Lower leg skin (tissue), 4 donors: Measurements from ENCODE around the gene RIC1. TPM values are rescaled to one million over a fixed set of nuclear protein-coding genes. Genes with fewer than 3 reads are reported as not detected.

Source experiments
- DNase-seq, 2 donors: peaks; one replicate each; pipeline ENCODE4 v3.0.0-alpha.2; 2019; ENCODE audit warnings: low spot score in 2 of 2
- H3K4me3 ChIP-seq: fragments of 200-600 bp; sonication (generic); 2 replicates; pipeline ENCODE4 v1.5.1; 2017; ENCODE audit warnings: mild to moderate bottlenecking, low read depth; ENCODE audit not compliant: poor library complexity, severe bottlenecking
- POLR2A ChIP-seq, 2 donors: fragments of 450-650 bp; IDR thresholded peaks; one replicate each; pipeline ENCODE4 v1.6.1; 2016 to 2017; ENCODE audit warnings: antibody characterized with exemption in 2 of 2, mild to moderate bottlenecking in 1 of 2, moderate library complexity in 1 of 2
- WGBS, 2 donors: methylation state at CpG; one replicate each; pipeline ENCODE4 v1.1.5; 2018; 5-methylcytosine and 5-hydroxymethylcytosine counted together
- intact Hi-C: fragments of 100-400 bp; cut with DNase I; formaldehyde crosslinking; loops from one replicate; pipeline ENCODE4 v1.15.0; 2023; ENCODE audit warnings: low total_unique reads
- total RNA-seq, 4 donors: library from RNA; depleted of rRNA; stranded (reverse); fragments of >200 nt; gene quantifications; one replicate each; pipeline ENCODE4 v1.1.0, GENCODE V29; 2016
- TF ChIP-seq, protein P1 (sequence below), 3 donors: fragments of 450-650 bp; IDR thresholded peaks; one replicate each; pipeline ENCODE4 v1.5.1; 2016; ENCODE audit warnings: antibody characterized with exemption in 3 of 3, mild to moderate bottlenecking in 3 of 3, moderate library complexity in 2 of 3

Gene RIC1
- total RNA-seq, 4 donors from 2014 or later = 31.3 to 62.3 (median 37.6) TPM

DNA sequence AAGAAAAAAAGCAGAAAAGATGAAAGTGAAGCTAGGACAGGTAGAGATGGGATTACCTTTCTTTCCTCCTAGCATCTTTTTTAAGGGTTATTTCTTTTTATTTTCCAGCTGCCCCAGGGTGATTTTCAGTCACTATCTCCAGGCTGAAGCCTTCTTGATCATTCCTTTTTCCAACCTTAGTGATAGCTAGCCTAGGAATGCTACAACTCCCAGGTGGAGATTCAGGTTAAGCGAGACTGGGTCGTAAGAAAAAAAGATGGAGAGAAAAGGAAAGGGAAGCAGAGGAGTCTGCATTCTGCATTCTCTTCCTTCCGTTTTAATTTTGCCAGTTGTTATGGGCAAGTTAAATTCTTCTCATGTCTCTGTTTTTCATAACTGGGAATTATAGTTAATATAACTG, 36.7 kb upstream of the RIC1 start:
- no peak for TF ChIP-seq POLR2A (IDR thresholded peaks at IDR 0.05)
- TF ChIP-seq, protein P1, sequence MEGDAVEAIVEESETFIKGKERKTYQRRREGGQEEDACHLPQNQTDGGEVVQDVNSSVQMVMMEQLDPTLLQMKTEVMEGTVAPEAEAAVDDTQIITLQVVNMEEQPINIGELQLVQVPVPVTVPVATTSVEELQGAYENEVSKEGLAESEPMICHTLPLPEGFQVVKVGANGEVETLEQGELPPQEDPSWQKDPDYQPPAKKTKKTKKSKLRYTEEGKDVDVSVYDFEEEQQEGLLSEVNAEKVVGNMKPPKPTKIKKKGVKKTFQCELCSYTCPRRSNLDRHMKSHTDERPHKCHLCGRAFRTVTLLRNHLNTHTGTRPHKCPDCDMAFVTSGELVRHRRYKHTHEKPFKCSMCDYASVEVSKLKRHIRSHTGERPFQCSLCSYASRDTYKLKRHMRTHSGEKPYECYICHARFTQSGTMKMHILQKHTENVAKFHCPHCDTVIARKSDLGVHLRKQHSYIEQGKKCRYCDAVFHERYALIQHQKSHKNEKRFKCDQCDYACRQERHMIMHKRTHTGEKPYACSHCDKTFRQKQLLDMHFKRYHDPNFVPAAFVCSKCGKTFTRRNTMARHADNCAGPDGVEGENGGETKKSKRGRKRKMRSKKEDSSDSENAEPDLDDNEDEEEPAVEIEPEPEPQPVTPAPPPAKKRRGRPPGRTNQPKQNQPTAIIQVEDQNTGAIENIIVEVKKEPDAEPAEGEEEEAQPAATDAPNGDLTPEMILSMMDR (IDR thresholded peaks at IDR 0.05) = no peak
- WGBS, 2 donors = 65 to 69% methylated on average over 3 of the region's 3 CpGs
- DNase-seq = no peak
- intact Hi-C loops = loop anchor here (10.0 kb wide), 1 partner anchor 147 kb away; no protein-coding TSS in a partner anchor
- no peak overlapping the region for H3K4me3 ChIP-seq

DNA sequence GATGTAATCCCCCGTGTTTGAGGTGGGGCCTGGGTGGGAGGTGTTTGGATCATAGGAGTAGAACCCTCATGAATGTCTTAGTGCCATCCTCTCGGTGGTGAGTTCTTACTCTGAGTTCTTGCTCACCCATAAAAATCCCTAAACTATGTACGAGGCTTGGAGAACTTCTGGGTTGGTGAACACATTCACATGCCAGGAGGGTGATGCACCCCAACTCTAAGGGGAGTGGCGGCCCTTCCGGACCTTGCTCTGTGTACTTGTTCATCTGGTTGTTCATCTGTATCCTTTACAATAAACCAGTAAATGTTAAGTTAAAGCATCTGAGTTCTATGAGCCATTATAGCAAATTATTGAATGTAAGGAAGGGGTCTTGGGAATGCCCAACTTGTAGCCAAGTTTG, 36.0 kb upstream of the RIC1 start:
- intact Hi-C loops = loop anchor here (10.0 kb wide), 1 partner anchor 148 kb away; no protein-coding TSS in a partner anchor
- H3K4me3 ChIP-seq = no peak overlapping the region
- TF ChIP-seq POLR2A (IDR thresholded peaks at IDR 0.05) = no peak
- TF ChIP-seq, protein P1 (IDR thresholded peaks at IDR 0.05) = no peak
- no peak for DNase-seq
- WGBS, 2 donors = 82 to 88% methylated on average over 5 of the region's 5 CpGs

DNA sequence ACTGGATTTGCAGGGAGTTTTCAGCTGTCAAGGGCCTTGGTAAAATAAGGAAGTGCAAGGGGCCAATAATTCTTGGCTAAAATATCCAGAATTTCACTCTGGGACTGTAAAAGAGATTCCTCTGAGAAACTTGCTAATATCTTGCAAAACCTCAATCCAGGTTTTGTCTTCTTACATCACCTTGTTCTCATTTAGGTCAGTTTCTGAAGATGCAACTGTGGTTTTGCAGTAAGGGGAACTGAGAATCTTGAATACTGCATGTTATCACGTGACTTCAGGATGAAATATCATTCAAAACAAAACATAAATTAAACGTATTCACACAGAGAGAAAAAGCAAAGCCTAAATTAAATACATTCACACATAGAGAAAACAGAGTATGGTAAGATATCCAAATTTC, 35.0 kb upstream of the RIC1 start:
- WGBS, 2 donors = 69 to 77% methylated on average over 2 of the region's 2 CpGs
- intact Hi-C loops = loop anchor here (10.0 kb wide), 1 partner anchor 149 kb away; no protein-coding TSS in a partner anchor
- no peak for TF ChIP-seq POLR2A (IDR thresholded peaks at IDR 0.05)
- TF ChIP-seq, protein P1 (IDR thresholded peaks at IDR 0.05) = no peak
- H3K4me3 ChIP-seq = no peak overlapping the region
- DNase-seq = no peak

DNA sequence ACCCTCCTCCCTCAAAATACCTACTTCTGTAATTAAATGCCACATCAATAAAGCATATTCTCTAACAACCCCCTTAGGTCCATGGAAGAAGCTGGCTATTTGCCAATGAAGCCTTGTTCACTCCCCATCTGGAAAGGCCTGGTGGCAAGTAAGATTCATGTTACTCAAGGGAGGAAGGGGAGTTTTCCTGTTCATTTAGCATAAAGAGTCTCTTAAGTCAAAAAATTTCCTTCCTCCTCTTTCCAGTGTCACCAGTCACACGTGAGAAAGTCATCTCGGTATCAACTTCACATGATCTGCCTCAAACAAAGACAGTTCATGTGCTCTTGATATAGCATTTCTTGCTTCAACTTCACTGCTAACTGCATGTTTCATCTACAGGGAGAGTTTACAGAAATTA, 32.7 kb upstream of the RIC1 start:
- intact Hi-C loops = loop anchor here (10.0 kb wide), 1 partner anchor 151 kb away; no protein-coding TSS in a partner anchor
- no peak for DNase-seq
- 41 to 51% methylated on average over 2 of the region's 2 CpGs for WGBS, 2 donors
- TF ChIP-seq POLR2A (IDR thresholded peaks at IDR 0.05) = no peak
- TF ChIP-seq, protein P1 (IDR thresholded peaks at IDR 0.05) = no peak
- no peak overlapping the region for H3K4me3 ChIP-seq

DNA sequence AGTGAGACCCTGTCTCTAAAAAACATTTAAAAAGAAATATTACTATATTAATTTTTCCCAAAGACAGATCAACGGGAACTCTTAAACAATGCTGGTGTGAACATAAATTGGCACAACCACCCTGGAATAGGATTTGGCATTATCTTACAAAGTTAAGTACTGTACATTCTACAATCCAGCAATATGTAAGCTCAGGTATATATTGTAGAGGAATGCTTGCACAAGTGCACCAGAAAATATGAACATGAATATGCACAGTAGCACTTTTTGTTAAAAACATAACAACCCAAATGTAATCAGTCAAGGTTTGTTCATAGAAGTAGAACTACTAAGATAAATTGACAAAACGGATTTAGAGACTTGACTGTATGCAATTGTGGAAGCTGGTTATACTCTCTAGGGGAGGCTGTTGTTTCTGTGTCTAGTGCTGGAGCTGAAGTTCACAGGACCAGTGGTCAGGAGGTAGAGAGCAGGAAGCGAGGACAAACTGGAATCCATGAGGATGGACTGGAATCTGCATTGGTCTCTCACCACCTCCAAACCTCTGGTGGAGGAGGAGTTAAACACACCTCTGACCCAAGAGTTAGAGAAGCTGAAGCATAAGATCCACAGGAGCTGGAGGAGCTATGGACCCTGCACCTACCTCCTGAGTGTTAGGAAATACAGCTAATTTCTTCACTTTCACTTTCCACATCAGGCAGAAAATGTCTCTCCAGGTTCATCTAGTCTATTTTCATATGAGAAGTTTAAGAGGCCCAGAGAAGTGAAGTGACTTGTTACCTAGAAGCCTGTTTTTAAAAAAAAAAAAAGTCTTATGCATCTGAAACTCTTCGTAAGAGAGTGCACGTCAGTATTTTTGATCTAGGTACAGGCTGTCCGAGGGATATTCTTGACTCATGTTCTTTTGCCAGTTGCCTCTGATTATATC, 20.3 kb upstream of the RIC1 start:
- WGBS, 2 donors = 55 to 71% methylated on average over 6 of the region's 6 CpGs
- H3K4me3 ChIP-seq = no peak overlapping the region
- TF ChIP-seq, protein P1 (IDR thresholded peaks at IDR 0.05) = no peak
- no peak for DNase-seq
- intact Hi-C loops = no loop called here
